GM23248 (cell line): Measurements from ENCODE around the gene KLHL30.

Experiments
- EZH2 ChIP-seq: fragments of 200-600 bp; sonication (generic); IDR thresholded peaks from 2 replicates; pipeline ENCODE4 v1.6.1; 2018; ENCODE audit warnings: antibody characterized with exemption, mild to moderate bottlenecking; ENCODE audit not compliant: insufficient read depth, poor library complexity, severe bottlenecking
- EZH2phosphoT487 ChIP-seq: fragments of 200-600 bp; sonication (generic); IDR thresholded peaks from 2 replicates; pipeline ENCODE4 v1.6.1; 2018; ENCODE audit warnings: antibody characterized with exemption, moderate library complexity, mild to moderate bottlenecking, low read depth; ENCODE audit not compliant: insufficient read depth

DNA sequence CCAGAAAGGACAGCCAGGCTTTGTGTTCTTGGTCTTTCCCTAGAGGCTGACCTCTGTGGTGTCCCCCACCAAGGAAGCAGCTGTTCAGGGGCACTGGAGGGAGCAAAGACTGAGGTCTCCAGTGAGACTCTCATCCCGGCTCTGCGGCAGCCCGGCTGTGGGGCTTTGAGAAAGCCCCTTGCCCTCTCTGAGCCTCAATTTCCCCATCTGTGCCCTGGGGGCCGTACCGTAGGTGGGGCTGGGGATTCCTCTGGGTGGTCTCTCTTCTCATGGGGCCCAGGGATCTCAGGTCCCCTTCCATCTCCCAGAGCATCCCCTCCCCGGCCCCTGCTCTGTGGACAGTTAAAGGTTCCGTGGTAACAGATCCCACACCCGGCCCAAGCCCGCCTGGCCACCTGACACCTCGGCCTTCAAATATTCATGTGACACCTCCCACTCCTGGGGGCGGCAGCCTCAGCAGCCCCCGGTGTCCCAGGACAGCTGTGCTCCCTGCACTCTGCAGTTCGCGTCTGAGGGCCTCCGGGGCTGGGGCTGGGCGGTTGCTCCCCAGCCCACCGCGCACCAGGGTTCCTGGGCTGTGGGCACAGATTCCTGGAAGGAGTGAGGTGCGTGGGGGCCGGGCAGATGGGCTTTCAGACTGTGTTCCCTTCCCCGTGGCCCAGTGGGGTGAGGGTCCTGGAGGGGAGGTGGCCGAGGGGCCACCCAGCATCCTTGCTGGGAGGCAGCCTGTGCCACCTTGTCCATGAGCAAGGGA, 15.1 kb upstream of the KLHL30 start:
- TF ChIP-seq EZH2phosphoT487: no peak
- TF ChIP-seq EZH2: no peak
